ENCODE results near the gene ANK2.
A peak's percentile ranks its signal among the peaks of the same experiment; 100 is the strongest.

DNA sequence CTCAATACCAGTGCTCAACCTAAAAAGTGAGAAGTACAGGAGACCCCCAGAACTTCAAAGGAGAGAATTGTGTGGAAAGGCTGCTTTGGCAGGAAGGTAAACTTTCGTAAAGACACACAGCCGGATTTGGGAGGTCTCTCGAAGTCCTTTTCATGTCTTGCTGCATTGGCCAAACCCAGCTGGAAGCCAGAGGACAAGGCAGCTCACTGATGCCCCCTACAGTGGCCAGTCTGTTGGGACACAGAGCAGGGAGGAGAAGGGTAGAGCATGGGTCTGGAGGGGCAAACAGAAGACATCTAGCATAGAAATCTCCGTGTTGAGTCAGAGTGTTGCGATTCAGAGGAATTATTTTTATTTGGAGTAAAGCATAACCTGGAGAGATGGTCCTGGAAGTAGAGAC, 198.9 kb downstream of the ANK2 start:
- TF ChIP-seq EZH2 (IDR thresholded peaks at IDR 0.05) (no peak), EZH2phosphoT487 (IDR thresholded peaks at IDR 0.05; ENCODE audit: borderline replicate concordance) (no peak), RAD21 (IDR thresholded peaks at IDR 0.05; ENCODE audit: low read depth) (peak; percentile 49)
- TF ChIP-seq, protein P1, sequence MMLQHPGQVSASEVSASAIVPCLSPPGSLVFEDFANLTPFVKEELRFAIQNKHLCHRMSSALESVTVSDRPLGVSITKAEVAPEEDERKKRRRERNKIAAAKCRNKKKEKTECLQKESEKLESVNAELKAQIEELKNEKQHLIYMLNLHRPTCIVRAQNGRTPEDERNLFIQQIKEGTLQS (IDR thresholded peaks at IDR 0.05) = no peak
- TF ChIP-seq, protein P2, sequence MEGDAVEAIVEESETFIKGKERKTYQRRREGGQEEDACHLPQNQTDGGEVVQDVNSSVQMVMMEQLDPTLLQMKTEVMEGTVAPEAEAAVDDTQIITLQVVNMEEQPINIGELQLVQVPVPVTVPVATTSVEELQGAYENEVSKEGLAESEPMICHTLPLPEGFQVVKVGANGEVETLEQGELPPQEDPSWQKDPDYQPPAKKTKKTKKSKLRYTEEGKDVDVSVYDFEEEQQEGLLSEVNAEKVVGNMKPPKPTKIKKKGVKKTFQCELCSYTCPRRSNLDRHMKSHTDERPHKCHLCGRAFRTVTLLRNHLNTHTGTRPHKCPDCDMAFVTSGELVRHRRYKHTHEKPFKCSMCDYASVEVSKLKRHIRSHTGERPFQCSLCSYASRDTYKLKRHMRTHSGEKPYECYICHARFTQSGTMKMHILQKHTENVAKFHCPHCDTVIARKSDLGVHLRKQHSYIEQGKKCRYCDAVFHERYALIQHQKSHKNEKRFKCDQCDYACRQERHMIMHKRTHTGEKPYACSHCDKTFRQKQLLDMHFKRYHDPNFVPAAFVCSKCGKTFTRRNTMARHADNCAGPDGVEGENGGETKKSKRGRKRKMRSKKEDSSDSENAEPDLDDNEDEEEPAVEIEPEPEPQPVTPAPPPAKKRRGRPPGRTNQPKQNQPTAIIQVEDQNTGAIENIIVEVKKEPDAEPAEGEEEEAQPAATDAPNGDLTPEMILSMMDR (IDR thresholded peaks at IDR 0.05 in 2 of 3, conservative IDR thresholded peaks at IDR 0.05 in 1 of 3; ENCODE audit: borderline replicate concordance in 1 of 3, insufficient read depth in 1 of 3, low read depth in 2 of 3, low read length in 2 of 3) = peak in 2 of 3 experiments; percentile 47 to 64; a peak in 4 of 6 replicates
